ENCODE results near the gene MEX3D. TPM values are rescaled to one million over a fixed set of nuclear protein-coding genes. Genes with fewer than 3 reads are reported as not detected.

Gene MEX3D
- total RNA-seq, 1 experiment from 2014 or later, result 70.4 TPM

- Mint-ChIP-seq H3K9me3 (peaks cover 0 to 8% of the 10 kb centered on the region in 2 experiments; a peak in 1 of 5 replicates), H3K27me3 (ENCODE audit: low read depth) (peaks cover 75% of the 10 kb centered on the region), H3K4me1 (peaks cover 5 to 8% of the 10 kb centered on the region in 2 experiments), H3K27ac (no peak overlapping the region), H3K4me3 (no peak overlapping the region), H3K36me3 (ENCODE audit: insufficient read depth in 1 of 3, low read depth in 3 of 3) (no peaks in the 10 kb centered on the region)
- H2BK120ac ChIP-seq (ENCODE audit: low read depth, low read length, poor library complexity, severe bottlenecking), result no peak overlapping the region
- H4K20me1 ChIP-seq (ENCODE audit: control insufficient read depth, insufficient read depth, insufficient read length), result no peaks in the 10 kb centered on the region
- H3K4me1 ChIP-seq (ENCODE audit: insufficient read depth, low read length), result no peaks in the 10 kb centered on the region
- no peak overlapping the region for H2BK5ac ChIP-seq (ENCODE audit: insufficient read length, low read length)
- H3K14ac ChIP-seq (ENCODE audit: insufficient read depth, low read length), result no peak overlapping the region; the same call in 1 of the 2 replicates
- H3K27me3 ChIP-seq (ENCODE audit: insufficient read depth, low read length), result no peaks in the 10 kb centered on the region
- H3K79me2 ChIP-seq (ENCODE audit: insufficient read depth, low read length), result no peaks in the 10 kb centered on the region
- no peak overlapping the region for H3K23ac ChIP-seq (ENCODE audit: insufficient read length, low read depth, low read length)
- H4K5ac ChIP-seq (ENCODE audit: insufficient read length, low read depth, low read length), result no peak overlapping the region
- no peak overlapping the region for H3T11ph ChIP-seq (ENCODE audit: low read length)
- H4K8ac ChIP-seq (replicated peaks; ENCODE audit: insufficient read length, low read depth, low read length), result no peak overlapping the region
- TF ChIP-seq, protein P1, sequence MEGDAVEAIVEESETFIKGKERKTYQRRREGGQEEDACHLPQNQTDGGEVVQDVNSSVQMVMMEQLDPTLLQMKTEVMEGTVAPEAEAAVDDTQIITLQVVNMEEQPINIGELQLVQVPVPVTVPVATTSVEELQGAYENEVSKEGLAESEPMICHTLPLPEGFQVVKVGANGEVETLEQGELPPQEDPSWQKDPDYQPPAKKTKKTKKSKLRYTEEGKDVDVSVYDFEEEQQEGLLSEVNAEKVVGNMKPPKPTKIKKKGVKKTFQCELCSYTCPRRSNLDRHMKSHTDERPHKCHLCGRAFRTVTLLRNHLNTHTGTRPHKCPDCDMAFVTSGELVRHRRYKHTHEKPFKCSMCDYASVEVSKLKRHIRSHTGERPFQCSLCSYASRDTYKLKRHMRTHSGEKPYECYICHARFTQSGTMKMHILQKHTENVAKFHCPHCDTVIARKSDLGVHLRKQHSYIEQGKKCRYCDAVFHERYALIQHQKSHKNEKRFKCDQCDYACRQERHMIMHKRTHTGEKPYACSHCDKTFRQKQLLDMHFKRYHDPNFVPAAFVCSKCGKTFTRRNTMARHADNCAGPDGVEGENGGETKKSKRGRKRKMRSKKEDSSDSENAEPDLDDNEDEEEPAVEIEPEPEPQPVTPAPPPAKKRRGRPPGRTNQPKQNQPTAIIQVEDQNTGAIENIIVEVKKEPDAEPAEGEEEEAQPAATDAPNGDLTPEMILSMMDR (conservative IDR thresholded peaks at IDR 0.05), result no peak
- H3K27ac ChIP-seq (ENCODE audit: insufficient read length, low read depth, low read length), result no peak overlapping the region
- H3K4ac ChIP-seq (ENCODE audit: low read depth, low read length), result no peak overlapping the region
- H3K56ac ChIP-seq (ENCODE audit: insufficient read length, low read depth, low read length), result no peak overlapping the region
- no peak overlapping the region for H3K4me2 ChIP-seq (ENCODE audit: insufficient read depth, insufficient read length, low read length)
- no peak overlapping the region for H2AFZ ChIP-seq (ENCODE audit: low read length)
- no peaks in the 10 kb centered on the region for H3K23me2 ChIP-seq (ENCODE audit: insufficient read length, low read depth, low read length, poor library complexity, severe bottlenecking)
- H2BK15ac ChIP-seq (ENCODE audit: low read depth, low read length), result no peak overlapping the region
- no peak overlapping the region for H3K9ac ChIP-seq (ENCODE audit: extremely low read depth, insufficient read length, low read length)
- no peak overlapping the region for H2BK12ac ChIP-seq (ENCODE audit: insufficient read length, low read depth, low read length)
- H4K91ac ChIP-seq (ENCODE audit: insufficient read length, low read depth, low read length), result no peak overlapping the region
- H3K79me1 ChIP-seq (ENCODE audit: insufficient read depth, low read depth, low read length, poor library complexity, severe bottlenecking), result no peaks in the 10 kb centered on the region
- no peak overlapping the region for H3K18ac ChIP-seq (ENCODE audit: insufficient read length, low read depth, low read length)
- DNase-seq, result no peak
- H2AK5ac ChIP-seq (ENCODE audit: insufficient read length, low read length), result no peak overlapping the region
- no CpG with 5 or more reads among the region's 14 CpGs for WGBS (ENCODE audit: extremely low coverage, insufficient read length, low lambda C conversion rate)
- H3K9me3 ChIP-seq (ENCODE audit: control insufficient read depth, low read depth, low read length), result no peaks in the 10 kb centered on the region
- H2BK20ac ChIP-seq (ENCODE audit: low read depth, low read length, poor library complexity, severe bottlenecking), result no peak overlapping the region
These were observed 53.0 kb downstream of the MEX3D start for GRCh38 chr19:1514986-1515721.
